ENCODE data around the gene AP3D1.
"Not testable (repeated sequence)": the region's sequence is repeated elsewhere in the genome, so short reads cannot be mapped to it uniquely, and the experiment has no call there.

AP3D1 gene

DNA sequence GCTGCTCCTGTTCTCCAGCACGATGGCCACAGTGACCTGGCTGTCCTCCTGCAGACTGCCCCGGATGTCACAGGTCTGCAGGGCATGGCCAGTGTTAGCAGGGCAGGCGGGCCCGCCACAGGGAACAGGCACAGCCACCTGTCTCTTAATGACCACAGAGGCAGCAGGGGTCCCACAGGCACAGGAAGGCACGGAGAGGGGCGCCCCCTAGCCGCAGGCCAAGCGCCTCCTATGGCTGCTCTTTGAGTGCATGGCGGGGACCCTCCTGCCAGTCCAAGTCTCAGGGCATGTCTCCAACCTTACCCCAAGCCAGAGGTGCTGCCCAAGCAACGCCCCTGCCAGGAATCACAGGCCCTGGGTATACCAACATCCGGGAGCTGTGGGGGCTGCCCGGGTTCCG, 40.5 kb downstream of the AP3D1 start:
- no peak for DNase-seq (ENCODE audit: low read depth, low spot score)

GRCh38 chr19:2109046-2109864, 42.1 kb downstream of the AP3D1 start:
- no peak for DNase-seq (ENCODE audit: low read depth, low spot score)

DNA sequence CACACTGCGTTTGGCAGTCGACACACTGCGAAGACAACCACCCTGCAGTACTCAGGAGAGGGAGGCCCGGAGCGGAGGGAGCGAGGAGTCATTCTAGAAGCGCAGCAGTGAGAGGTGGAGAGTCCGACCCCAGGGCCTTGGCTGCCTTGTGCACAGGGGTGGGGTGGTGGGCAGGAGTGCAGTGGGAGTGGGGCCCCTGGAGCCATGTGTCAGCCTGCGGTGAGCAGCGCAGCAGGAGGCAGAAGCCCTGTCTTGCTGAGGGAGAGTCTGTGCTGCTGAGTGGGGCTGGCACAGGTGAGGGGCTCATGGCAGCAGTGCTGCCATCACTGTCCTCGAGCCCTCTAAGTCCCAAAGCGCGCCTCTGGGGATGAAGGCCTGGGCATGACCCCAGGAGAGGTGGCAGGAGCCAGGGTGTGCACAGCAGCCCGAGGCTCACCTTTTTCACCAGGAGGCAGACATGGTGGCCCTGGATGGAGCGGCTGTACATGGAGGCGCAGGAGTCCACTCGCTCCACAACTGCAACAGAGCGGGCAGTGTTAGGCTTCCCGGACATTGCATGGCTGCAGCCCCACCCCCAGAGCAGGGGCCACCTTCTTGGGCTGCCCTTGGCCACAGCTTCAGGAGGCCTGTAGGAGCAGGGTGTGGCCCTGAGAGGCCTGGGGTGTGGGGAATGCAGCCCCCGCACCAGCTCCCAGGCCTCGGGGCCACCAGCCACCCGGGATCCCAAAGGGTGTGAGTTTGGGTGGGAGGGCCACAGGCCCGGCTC, 42.9 kb downstream of the AP3D1 start:
- DNase-seq (ENCODE audit: low read depth, low spot score), result no peak

DNA sequence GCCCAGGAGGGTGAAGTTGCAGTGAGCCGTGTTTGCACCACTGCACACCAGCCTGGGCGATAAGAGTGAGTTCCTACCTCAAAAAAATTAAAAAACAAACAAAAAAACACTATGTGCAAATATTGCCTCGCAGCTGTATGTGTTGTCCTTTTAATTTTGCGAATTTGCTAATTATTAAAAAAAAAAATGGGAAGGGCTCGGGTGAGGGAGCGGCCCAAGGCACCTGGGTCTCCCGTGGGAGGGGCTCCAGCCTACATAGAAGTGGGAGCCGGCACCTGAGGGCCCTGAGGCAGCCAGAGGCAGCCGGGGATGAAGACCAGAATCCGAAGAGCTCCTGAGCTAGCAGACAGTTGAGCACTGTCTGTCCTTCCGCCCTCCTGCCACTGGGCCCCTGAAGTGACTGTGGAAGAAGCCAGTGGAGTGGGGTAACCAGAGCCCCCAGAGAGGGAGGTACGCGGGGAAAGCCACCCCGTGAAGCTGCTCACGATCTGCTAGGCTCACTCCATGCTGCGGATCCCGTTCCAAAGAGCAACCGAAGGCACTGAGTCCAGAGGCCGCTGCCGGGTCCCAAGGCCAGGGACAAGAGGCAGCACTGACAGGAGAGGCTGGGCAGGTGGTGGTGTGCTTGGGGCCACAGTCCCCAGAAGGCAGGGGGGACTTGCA, 48.2 kb downstream of the AP3D1 start:
- no peak for DNase-seq (ENCODE audit: low read depth, low spot score)

GRCh38 chr19:2101417-2102335, 49.7 kb downstream of the AP3D1 start:
- no peak for DNase-seq (ENCODE audit: low read depth, low spot score)

DNA sequence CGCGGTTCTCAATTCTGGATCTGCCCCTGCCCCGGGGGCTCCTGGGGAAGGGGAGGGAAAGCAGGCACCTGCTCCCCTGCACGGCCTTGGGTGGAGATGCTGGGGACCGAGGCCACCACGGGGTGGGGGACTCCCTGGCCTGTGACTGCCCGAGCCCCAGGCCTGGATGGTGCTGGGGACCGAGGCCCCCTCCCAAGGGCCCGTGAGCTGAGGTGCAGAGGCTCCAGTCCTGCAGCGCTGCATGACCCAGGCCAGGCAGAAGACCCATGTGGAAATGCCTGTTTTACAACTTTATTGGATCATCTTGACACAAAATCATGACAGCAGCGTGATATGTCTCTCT, 50.7 kb downstream of the AP3D1 start:
- no peak for DNase-seq (ENCODE audit: low read depth, low spot score)

DNA sequence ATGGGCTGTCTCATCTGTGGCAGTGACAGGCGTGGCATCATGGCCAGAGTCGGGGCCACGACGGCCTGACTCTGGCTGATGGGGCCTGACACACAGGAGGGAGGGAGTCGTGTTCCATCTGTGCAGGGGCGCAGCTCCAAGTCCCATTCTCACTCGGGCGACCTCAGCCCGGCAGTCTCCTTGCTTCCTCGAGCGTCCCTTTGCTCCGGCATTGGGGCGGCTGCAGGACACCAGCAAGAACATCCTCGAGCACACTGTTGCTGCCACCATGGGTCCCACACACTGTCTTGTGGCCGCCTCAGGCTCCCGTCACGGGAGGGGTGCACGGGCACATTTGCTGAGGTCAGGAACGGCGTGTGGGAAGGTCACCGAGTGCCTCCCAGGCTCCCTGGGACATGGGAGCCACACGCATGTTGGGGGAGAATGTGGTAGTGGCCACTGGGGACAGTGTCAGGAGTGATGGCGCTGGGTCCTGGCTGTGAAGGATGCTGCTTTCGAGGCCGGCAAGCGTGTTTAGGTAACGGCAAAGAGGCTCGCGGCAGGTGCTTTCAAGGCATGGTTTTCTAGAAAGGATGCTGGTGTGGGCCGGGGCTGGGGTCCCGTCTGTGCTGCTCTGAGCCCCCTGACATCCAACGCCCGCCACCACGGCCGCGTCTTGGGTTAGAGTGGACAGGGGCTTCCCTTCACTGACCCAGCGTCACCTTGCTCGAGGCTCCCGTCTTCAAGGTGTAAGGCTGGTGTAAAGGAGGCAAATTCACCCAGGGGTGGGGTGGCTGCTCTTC, 51.2 kb downstream of the AP3D1 start:
- no peak for DNase-seq (ENCODE audit: low read depth, low spot score)

- DNase-seq (ENCODE audit: low read depth, low spot score), result no peak
Observed at GRCh38 chr19:2099054-2099501, 52.3 kb downstream of the AP3D1 start.

- DNase-seq (ENCODE audit: low read depth, low spot score), result no peak
Observed at GRCh38 chr19:2097886-2098327, 53.5 kb downstream of the AP3D1 start.

DNA sequence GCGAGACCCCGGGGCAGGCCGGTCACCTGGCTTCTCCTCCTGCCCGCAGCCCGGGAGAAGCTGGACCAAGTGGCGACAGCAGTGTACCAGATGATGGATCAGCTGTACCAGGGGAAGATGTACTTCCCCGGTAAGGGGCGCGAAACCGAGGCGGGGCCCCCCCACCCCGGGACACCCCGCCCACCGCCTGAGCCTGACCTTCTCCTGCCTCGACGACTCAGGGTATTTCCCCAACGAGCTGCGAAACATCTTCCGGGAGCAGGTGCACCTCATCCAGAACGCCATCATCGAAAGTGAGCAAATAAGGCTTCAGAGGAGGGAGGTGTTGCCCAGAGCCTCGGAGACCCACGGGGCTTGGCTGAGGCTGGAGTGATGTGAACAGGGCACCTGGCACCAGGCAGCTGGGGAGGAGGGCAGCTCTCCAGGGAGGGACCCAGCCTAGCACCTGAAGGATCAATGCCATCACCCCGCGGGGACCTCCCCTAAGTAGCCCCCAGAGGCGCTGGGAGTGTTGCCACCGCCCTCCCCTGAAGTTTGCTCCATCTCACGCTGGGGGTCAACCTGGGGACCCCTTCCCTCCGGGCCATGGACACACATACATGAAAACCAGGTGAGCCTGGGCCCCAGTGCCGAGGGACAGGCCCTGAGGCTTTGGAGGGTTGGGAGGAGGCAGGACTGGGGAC, 54.0 kb downstream of the AP3D1 start:
- DNase-seq (ENCODE audit: low read depth, low spot score), result no peak

DNA sequence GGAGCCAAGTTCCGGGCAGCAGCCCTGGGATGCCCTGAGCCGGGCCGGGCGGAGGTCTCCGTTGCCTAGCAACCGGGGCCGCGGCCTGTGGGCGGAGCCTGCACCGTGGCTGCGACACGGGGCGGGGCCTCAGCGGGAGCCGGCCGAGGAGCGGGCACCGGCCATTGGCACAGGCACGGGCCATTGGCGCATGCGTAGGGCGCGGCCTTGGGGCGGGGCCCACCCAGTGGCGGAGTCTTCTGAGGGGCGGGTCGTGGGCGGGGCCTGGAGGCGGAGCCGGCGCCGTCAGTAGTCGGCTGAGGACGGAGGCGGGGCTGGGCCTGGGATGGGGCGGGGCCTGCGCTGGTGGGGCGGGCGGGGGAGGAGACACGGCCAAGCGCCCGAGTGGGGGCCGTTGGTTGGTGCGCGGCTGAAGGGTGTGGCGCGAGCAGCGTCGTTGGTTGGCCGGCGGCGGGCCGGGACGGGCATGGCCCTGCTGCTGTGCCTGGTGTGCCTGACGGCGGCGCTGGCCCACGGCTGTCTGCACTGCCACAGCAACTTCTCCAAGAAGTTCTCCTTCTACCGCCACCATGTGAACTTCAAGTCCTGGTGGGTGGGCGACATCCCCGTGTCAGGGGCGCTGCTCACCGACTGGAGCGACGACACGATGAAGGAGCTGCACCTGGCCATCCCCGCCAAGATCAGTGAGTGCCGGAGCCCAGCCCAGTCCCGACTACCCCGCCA, 54.7 kb downstream of the AP3D1 start, which contains the start of gene IZUMO4:
Gene IZUMO4, plus strand, starts transcription at position 436 of the 723 bp plus-strand sequence. Its CDS starts 31 bp downstream, at position 467.
- DNase-seq (ENCODE audit: low read depth, low spot score), result peak; percentile 91

GRCh38 chr19:2096034-2096479, 55.3 kb downstream of the AP3D1 start, which contains the start of gene MOB3A:
Gene MOB3A, minus strand, starts transcription at chr19:2096326. Its CDS starts 17,766 bp downstream, at chr19:2078560.
- no peak for DNase-seq (ENCODE audit: low read depth, low spot score)

DNA sequence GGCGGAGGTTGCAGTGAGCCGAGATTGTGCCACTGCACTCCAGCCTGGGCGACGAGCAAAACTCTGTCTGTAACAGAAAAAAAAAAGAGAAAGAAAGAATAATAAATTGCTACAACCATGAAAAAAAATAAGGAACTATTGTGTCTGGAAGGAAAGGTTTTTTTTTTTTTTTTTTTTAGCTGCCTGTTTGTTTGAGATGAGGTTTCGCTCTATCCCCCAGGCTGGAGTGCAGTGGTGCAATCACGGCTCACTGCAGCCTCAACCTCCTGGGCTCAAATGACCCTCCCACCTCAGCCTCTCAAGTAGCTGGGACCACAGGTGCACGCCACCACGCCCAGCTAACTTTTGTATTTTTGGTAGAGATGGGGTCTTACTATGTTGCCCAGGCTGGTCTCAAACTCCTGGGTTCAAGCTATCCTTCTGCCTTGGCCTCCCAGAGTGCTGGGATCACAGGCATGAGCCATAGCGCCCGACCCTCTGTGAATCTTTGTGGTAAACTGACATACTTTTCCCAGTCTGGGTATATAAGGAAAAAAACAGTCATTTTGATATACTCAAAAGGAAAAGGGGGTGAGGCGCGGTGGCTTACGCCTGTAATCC, 59.3 kb downstream of the AP3D1 start:
- DNase-seq (ENCODE audit: low read depth, low spot score), result not testable (repeated sequence)

DNA sequence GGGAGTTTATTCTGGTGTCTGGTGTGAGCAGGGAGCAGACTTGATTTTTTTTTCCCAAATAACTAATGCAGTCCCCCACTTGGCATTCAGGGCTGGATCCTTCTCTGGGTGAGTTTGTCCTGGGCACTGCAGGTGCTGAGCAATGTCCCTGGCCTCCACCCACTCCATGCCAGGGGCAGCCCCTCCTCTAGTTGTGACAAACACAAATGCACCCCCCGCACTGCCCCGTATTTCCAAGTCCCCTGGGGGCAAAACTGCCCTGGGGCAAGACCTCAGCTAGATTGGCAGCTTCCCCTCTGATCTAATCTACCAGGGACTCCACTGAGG, 61.7 kb downstream of the AP3D1 start:
- no peak for DNase-seq (ENCODE audit: low read depth, low spot score)

DNA sequence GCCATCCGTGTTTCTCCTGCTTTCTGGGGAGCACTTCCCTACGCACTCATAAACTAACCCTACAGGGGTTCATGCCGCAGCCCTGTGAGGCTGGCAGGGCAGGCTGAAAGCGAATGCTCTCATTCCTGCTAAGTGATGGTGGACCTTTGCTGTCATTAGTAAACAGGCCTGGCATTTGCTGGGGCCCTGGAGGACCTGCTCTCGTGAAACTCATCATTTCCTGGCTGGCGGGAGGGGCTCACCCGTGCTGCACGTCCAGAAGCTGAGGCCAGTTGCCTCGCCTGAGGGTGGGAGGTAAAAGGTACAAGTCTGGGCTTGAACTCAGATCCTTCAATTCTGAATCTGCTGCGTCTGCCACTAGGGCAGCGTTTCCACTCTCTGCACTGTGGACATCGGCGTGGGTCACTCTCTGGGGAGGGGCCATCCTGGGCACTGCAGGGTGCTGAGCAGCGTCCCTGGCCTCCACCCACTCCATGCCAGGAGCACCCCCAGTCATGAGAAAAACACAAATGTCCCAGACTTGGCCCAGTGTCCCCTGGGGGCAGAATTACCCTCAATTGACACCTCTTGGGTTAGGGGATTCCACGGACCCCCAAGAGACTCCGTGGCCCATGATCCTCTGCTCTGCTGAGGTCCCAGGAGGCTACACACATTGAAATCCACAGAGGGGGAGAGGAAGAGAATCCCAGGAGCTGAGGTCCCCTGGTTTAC, 62.2 kb downstream of the AP3D1 start:
- no peak for DNase-seq (ENCODE audit: low read depth, low spot score)

DNA sequence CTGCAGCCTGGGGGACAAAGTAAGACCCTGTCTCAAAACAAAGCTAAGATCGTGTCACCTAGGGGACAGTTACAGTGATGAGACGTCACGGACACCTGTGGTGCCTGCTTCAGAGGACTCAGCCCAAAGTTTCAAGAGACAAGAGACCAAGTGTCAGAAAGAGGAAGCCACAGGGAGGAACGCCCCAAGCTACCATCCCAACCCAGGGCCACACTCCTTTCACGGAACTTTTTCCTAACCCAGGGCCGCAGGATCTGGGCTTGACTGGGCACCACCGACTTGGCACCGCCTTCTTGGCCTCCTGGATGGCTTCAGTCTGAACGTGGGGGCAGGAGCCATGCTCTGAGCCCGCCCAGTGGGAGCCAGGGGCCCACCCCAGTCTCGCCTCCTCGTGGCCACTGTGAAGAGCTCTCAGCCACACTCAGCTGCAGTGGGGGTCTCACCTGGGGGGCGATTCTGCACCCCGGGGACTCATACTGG, 63.7 kb downstream of the AP3D1 start:
- no peak for DNase-seq (ENCODE audit: low read depth, low spot score)

DNA sequence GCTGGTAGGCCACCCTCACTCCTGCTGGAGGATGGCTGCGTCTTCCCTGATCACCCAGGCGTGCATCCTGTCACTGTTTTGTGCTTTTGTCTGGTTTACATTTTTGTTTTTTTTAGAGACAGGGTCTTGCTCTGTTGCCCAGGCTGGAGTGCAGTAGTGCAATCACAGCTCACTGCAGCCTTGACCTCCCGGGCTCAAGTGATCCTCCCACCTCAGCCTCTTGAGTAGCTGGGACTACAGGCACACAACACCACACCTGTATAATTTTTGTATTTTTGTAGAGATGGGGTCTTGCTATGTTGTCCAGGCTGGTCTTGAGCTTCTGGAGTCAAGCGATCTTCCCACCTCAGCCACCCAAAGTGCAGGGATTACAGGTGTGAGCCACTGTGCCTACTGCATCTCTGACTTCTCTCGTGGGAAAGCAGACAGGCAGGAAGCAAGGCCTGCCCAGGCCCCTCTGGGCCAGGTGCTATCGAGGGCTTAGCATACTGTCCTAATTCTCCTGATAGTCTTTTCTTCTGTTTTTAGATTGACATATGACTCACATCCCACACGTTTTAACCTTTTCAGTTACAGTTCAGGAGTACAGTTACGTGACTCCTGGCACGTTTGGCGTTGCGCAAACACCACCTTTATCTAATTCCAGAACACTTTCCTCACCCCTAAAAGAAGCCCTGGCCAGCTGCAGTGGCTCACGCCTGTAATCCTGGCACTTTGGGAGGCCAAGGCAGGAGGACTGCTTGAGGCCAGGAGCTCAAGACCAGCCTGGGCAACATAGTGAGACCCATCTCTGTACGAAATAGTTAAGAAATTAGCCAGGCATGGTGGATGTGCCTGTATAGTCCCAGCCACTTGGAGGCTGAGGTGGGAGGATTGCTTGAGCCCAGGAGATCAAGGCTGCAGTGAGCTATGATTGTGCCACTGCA, 64.4 kb downstream of the AP3D1 start:
- not testable (repeated sequence) for DNase-seq (ENCODE audit: low read depth, low spot score)

All from brain pericyte (primary cell).